Right hindlimb (tissue), 1 donor: ENCODE data around the gene PRKG1.
"Not testable (repeated sequence)": the region's sequence is repeated elsewhere in the genome, so short reads cannot be mapped to it uniquely, and the experiment has no call there.

Source experiments
- DNase-seq: peaks from one replicate; pipeline ENCODE4 v3.0.0-alpha.2; 2018

The PRKG1 gene

DNA sequence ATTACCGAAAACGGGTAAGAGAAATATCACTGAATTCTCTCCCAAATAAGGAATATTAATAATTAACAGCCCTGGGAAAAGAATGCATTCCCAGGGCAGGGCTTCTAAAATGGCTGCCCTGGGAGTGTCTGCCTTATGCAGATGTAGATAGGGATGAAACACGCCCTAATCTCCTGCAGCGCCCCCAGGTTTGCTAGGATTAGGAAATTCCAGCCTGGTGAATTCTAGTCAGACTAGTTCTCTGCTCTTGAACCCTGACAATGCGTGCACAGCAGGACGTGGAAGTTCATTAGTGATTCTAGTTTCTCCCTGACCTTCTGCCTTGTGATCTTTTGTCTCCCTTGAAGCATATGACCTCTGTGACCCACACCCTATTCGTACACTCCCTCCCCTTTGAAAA, 1130.6 kb downstream of the PRKG1 start:
- not testable (repeated sequence) for DNase-seq

- DNase-seq: no peak
Observed at GRCh38 chr10:52208365-52208764, 1134.1 kb downstream of the PRKG1 start.

DNA sequence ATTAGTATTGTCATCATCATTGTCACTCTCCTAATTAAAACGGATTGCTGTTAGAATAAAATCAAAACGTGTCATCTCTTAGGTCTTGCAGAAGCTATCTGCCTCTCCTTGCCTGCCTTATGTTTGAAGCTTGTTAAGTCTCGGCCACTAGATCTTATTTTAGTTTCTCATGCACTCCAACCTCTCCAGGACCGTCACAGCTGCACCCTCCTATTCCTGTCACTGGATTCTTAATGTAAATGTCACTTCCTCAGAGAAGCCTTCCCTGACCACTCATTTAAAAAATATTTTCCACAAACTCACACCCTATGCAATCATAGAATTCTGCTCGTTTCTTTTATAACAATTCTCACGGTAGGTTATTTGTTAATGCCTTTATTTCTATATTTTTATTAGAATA, 1135.9 kb downstream of the PRKG1 start:
- DNase-seq: no peak

- no peak for DNase-seq
Observed at GRCh38 chr10:52212062-52212461, 1137.8 kb downstream of the PRKG1 start.

GRCh38 chr10:52212802-52213201, 1138.5 kb downstream of the PRKG1 start:
- DNase-seq: no peak

DNA sequence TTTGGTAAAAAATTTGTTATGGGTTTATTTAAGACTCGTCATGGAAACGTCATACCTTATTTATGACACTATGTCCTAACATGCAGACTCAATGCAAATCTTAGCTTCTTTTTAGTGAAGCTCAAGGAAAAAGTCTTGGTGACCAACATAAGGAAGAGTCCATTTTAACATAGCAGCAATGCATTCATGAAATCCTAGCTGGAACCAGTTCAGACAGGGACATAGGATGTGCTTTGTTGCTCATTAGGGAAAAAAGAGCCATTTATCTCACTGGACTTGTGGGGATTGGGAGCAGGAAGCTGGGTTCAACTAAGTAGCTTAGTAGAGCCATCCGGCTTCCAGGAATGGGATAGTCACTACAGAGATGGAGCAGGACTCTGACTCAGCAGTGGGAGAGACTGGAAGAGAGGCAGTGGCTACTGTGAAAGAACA, 1139.0 kb downstream of the PRKG1 start:
- DNase-seq: peak; percentile 25

- DNase-seq: peak; percentile 62
Observed at GRCh38 chr10:52215745-52216361, 1141.6 kb downstream of the PRKG1 start.

DNA sequence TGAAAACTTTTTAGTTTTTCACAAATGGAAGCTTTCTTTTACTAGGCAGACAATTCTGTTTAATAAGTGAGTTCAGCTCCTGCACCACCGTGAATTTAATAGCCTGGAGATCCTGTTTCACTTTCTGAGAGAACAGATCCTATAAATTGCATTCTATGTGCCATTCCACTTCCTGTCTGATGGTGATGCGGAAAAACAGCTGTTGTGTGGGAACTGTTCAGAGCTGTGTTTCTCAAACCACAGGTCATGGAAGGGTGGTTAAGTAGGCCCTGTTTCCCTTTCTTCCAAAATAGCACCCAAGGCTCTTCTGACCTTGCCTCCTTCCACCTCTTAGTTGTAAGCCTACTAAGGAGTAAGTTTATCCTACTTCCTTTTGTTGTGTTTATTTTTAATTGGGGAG, 1142.6 kb downstream of the PRKG1 start:
- DNase-seq: peak; percentile 53

GRCh38 chr10:52217531-52217930, 1143.2 kb downstream of the PRKG1 start:
- DNase-seq: no peak

GRCh38 chr10:52220947-52221346, 1146.7 kb downstream of the PRKG1 start:
- no peak for DNase-seq

DNA sequence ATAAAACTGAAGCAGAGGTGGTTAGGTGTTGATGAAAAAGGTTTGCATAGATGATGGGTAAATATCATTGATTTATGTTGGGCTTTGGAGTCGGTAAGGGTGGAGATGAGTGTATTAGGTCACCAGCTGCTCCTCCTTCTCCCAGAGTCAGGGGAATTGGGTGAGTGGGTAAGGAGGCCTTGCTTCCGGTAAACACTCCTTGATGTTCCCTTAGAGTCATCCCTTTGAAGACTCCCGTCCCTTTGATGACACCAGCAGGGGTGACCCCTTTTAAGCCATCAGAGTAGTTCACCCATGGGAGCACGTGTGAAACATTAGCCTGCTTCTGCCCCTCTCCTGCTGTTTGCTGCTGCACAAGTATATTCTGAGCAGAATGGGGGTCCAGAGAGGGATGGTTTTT, 1147.6 kb downstream of the PRKG1 start:
- no peak for DNase-seq

DNA sequence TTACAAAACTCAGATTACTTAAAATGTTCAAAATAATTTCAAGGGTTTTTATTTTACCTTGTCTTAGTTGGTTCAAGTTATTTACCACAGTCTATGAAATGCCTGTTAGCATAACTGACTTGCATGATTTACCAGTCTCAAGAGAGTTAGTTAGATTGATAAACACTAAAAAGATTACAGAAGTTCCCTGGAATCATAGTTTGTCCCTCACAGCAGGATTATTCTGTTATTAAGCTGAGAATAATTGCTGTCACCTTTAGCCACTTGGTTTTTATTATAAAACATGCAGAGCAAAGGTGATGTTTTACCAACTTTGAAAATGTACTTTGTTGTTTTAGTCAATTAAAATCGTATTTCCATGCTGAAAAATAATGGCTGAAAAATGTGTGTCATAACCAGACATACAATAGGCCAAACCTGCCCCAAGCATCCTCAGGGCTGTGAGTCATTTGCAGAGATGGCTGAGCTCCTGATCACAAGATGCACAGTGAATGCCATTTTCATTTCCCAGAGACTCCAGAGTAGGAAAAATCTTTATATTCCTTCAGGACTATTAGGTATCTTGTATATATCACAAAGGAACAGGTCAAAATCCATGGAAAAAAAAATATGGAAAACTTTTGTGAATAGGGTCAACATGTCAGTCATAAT, 1152.0 kb downstream of the PRKG1 start:
- DNase-seq: no peak

- no peak for DNase-seq
Observed at GRCh38 chr10:52228556-52228955, 1154.3 kb downstream of the PRKG1 start.

DNA sequence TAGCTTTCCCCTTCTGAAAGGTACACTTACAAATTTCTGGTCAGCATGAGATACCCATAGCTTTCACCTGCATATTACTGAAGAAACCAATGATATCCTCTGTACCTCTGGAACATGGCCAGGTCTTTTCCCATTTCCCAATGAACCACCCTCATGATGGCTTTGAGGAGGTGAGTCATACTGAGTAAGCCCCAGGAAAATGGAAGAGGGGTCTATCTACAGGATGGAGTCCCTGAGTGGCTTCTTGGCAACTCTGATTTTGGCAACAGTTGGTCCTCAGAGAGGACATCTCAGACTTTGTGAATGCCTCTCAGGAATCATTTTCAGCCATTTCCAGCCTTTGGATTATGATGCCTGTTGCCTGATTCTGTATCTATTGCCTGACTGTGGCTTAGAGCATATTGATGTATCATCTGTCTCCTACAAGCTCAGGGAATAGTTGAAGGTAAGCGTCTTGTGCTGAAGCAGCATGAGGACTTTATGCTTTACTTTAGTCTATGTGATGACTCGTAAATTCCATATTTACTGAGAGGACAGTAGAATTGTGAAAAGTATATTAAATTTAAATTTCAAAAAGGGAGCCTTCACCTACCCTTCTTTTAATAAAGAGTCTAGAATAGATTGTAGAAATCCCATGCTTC, 1155.1 kb downstream of the PRKG1 start:
- DNase-seq: no peak

DNA sequence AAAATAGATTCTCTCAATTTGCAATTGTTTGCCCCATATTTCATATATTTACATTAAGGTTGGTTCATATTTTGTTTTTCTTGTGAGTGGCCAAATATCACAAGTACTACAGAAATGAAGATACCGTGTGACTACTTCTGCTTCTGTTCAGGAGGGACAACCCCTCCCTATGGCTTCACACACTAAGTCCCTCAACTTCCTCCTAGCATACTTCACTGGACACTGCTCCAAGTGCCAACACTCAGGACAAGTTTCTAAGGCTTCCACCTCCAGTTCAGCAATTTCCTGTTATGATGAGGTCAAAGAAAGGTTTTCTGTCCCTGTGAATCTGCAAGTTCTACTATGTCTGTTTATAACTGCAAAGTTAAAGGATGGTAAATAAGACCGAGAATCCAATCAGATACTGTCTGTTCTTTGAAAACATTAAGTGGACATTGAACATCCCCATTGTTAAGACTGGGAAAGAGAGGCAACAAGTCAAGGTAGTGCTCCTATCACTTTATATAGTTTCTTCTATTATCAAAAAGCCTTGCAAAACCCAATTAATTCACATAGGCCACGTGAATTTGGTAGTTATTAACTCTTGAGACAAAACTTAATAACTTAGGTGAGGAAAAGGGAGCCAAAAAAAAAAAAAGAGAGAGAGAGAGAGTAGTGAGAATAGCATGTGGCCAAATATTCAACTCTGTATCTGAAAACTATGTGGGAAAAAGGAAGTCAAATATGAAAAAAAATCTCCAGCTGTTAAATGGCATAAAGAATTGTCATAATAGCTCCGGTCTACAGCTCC, 1158.5 kb downstream of the PRKG1 start:
- DNase-seq: no peak

DNA sequence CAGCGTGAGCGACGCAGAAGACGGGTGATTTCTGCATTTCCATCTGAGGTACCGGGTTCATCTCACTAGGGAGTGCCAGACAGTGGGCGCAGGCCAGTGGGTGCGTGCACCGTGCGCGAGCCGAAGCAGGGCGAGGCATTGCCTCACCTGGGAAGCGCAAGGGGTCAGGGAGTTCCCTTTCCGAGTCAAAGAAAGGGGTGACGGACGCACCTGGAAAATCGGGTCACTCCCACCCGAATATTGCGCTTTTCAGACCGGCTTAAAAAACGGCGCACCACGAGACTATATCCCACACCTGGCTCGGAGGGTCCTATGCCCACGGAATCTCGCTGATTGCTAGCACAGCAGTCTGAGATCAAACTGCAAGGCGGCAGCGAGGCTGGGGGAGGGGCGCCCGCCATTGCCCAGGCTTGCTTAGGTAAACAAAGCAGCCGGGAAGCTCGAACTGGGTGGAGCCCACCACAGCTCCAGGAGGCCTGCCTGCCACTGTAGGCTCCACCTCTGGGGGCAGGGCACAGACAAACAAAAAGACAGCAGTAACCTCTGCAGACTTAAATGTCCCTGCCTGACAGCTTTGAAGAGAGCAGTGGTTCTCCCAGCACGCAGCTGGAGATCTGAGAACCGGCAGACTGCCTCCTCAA, 1159.2 kb downstream of the PRKG1 start:
- not testable (repeated sequence) for DNase-seq

- no peak for DNase-seq
Observed at GRCh38 chr10:52239771-52240170, 1165.5 kb downstream of the PRKG1 start.

DNA sequence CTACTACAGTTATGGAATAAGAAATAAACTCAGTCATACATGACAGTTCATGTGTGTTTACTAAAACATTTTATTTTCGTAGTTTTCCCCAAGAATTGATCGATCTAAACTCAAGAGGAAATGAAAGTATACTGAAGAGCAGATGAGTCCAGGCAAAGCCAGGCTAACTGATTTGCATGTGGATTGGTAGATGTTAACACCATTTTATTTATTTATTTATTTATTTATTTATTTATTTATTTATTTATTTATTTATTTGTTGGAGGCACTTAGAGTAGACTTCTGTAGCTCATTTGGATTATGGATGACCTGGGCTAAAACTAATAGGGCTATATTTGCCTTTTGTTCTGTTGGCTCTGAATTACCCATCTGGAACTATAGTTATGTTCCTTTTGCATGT, 1171.3 kb downstream of the PRKG1 start:
- DNase-seq: no peak

- DNase-seq: not testable (repeated sequence)
Observed at GRCh38 chr10:52247929-52248328, 1173.6 kb downstream of the PRKG1 start.

DNA sequence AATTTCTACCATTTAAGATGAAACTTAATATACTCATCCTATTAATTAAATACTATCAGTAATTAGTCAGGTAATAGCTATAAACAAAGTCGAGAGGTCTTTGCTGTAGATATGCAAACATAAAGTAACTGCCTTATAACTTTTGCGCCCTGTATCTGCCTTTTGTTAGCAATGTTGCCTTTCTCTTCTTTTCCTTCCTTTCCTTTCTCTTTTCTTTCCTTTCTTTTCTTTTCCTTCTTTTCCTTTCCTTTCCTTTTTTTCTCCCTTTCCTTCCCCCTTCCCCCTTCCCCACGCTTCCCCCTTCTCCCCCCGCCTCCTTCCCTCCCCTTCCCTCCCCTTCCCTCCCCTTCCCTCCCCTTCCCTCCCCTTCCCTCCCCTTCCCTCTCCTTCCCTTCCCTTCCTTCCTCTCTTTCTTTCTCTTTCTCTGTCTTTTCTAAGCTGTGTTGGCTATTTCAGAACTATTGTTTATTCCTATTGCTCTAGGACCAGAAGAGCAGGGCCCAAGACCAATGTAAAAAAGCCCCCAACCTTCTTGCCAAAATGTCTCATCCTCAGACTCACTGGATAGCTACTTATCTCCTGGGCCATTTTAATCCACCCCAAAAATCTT, 1174.5 kb downstream of the PRKG1 start:
- DNase-seq: no peak

GRCh38 chr10:52249850-52250395, 1175.6 kb downstream of the PRKG1 start:
- DNase-seq: peak; percentile 21

GRCh38 chr10:52250510-52250909, 1176.2 kb downstream of the PRKG1 start:
- no peak for DNase-seq
